Mesenchymal stem cell (in vitro differentiated cells and primary cell): ENCODE data around the gene VN1R4.
A peak's percentile ranks its signal among the peaks of the same experiment; 100 is the strongest.
"Not testable (repeated sequence)": the region's sequence is repeated elsewhere in the genome, so short reads cannot be mapped to it uniquely, and the experiment has no call there.

ENCODE experiments used
- DNase-seq: peaks from one replicate; pipeline ENCODE4 v3.0.0-alpha.2; 2013
- H2AFZ ChIP-seq: one replicate; pipeline ENCODE4 v1.6.1; 2013; ENCODE audit warnings: low read depth, mild to moderate bottlenecking, control low read depth, inconsistent platforms, low read length, moderate library complexity
- H2AK5ac ChIP-seq: 2 replicates; pipeline ENCODE4 v1.6.1; 2013; ENCODE audit warnings: low read length, moderate library complexity, mild to moderate bottlenecking, inconsistent platforms; ENCODE audit not compliant: severe bottlenecking
- H2BK120ac ChIP-seq: one replicate; pipeline ENCODE4 v1.6.1; 2013; ENCODE audit warnings: low read depth, mild to moderate bottlenecking, inconsistent platforms, low read length, moderate library complexity
- H2BK12ac ChIP-seq, 2 experiments: one replicate each; pipeline ENCODE4 v1.6.1; 2013; ENCODE audit warnings: inconsistent platforms in 2 of 2, low read length in 2 of 2, mild to moderate bottlenecking in 2 of 2, moderate library complexity in 2 of 2, control low read depth in 1 of 2
- H2BK15ac ChIP-seq: one replicate; pipeline ENCODE4 v1.6.1; 2013; ENCODE audit warnings: mild to moderate bottlenecking, low read depth, inconsistent platforms; ENCODE audit not compliant: poor library complexity, severe bottlenecking
- H2BK5ac ChIP-seq: 2 replicates; pipeline ENCODE4 v1.6.1; 2013; ENCODE audit warnings: low read depth, mild to moderate bottlenecking, low read length, control low read depth, inconsistent platforms; ENCODE audit not compliant: poor library complexity, severe bottlenecking
- H3K14ac ChIP-seq, 2 experiments: one replicate each; pipeline ENCODE4 v1.6.1; 2013; ENCODE audit warnings: inconsistent platforms in 2 of 2, low read length in 2 of 2, control low read depth in 1 of 2, mild to moderate bottlenecking in 1 of 2, moderate library complexity in 1 of 2
- H3K18ac ChIP-seq, 2 experiments: one replicate each; pipeline ENCODE4 v1.6.1; 2013; ENCODE audit warnings: inconsistent platforms in 2 of 2, low read length in 2 of 2, control low read depth in 1 of 2, low read depth in 1 of 2, mild to moderate bottlenecking in 1 of 2
- H3K23ac ChIP-seq, 2 experiments: one replicate each; pipeline ENCODE4 v1.6.1; 2013; ENCODE audit warnings: inconsistent platforms in 2 of 2, low read length in 2 of 2, mild to moderate bottlenecking in 2 of 2, moderate library complexity in 2 of 2, control low read depth in 1 of 2
- H3K27ac ChIP-seq: 2 replicates; pipeline ENCODE4 v1.5.1; 2013; ENCODE audit warnings: mild to moderate bottlenecking, moderate library complexity, low read length, control low read depth, inconsistent platforms; ENCODE audit not compliant: poor library complexity, severe bottlenecking
- H3K27me3 ChIP-seq, 2 experiments: 2 replicates each; pipeline versions ENCODE4 v1.6.1 to v1.7.0; 2013; ENCODE audit warnings: low read length in 2 of 2, mild to moderate bottlenecking in 2 of 2, moderate library complexity in 2 of 2, control low read depth in 1 of 2, inconsistent platforms in 1 of 2; ENCODE audit not compliant: control insufficient read depth in 1 of 2, insufficient read depth in 1 of 2
- H3K36me3 ChIP-seq, 2 experiments: 2 replicates each; pipeline versions ENCODE4 v1.6.1 to v1.7.0; 2013; ENCODE audit warnings: low read length in 2 of 2, control low read depth in 1 of 2, inconsistent platforms in 1 of 2, low read depth in 1 of 2, mild to moderate bottlenecking in 1 of 2; ENCODE audit not compliant: insufficient read depth in 2 of 2, control insufficient read depth in 1 of 2
- H3K4ac ChIP-seq, 2 experiments: one replicate each; pipeline ENCODE4 v1.6.1; 2013; ENCODE audit warnings: inconsistent platforms in 2 of 2, low read length in 2 of 2, mild to moderate bottlenecking in 2 of 2, moderate library complexity in 2 of 2, control low read depth in 1 of 2, low read depth in 1 of 2
- H3K4me1 ChIP-seq: 2 replicates; pipeline ENCODE4 v1.6.1; 2013; ENCODE audit warnings: low read depth, low read length, control low read depth; ENCODE audit not compliant: control insufficient read depth, insufficient read depth
- H3K4me2 ChIP-seq: 2 replicates; pipeline ENCODE4 v1.6.1; 2013; ENCODE audit warnings: low read length, mild to moderate bottlenecking, inconsistent platforms; ENCODE audit not compliant: poor library complexity, severe bottlenecking
- H3K4me3 ChIP-seq, 2 experiments: 2 replicates each; pipeline versions ENCODE4 v1.5.1 to v1.7.0; 2013; ENCODE audit warnings: low read length in 2 of 2, mild to moderate bottlenecking in 2 of 2, control low read depth in 1 of 2, low read depth in 1 of 2; ENCODE audit not compliant: insufficient read depth in 1 of 2
- H3K79me1 ChIP-seq: replicated peaks from 2 replicates; pipeline ENCODE4 v1.6.1; 2013; ENCODE audit warnings: mild to moderate bottlenecking, control low read depth, low read length, inconsistent platforms; ENCODE audit not compliant: poor library complexity, severe bottlenecking
- H3K9ac ChIP-seq: 2 replicates; pipeline ENCODE4 v1.7.0; 2013; ENCODE audit warnings: mild to moderate bottlenecking, low read length, moderate library complexity
- H3K9me3 ChIP-seq: 2 replicates; pipeline ENCODE4 v1.7.0; 2013; ENCODE audit warnings: mild to moderate bottlenecking, low read length; ENCODE audit not compliant: control insufficient read depth
- H4K8ac ChIP-seq: one replicate; pipeline ENCODE4 v1.6.1; 2013; ENCODE audit warnings: inconsistent platforms, mild to moderate bottlenecking, low read length, moderate library complexity
- H4K91ac ChIP-seq: one replicate; pipeline ENCODE4 v1.6.1; 2013; ENCODE audit warnings: mild to moderate bottlenecking, low read length, inconsistent platforms
- WGBS: methylation state at CpG from one replicate; pipeline ENCODE4 v1.1.7; 2013; ENCODE audit warnings: mixed read lengths; 5-methylcytosine and 5-hydroxymethylcytosine counted together

Gene VN1R4

GRCh38 chr19:53237114-53237777 is 30.3 kb downstream of the VN1R4 start:
- Histone ChIP-seq H4K91ac (no peak overlapping the region), H3K4ac (no peak overlapping the region), H3K4me2 (no peak overlapping the region), H3K14ac (no peak overlapping the region), H3K36me3 (peaks cover 16 to 46% of the 10 kb centered on the region in 2 experiments), H3K23ac (no peak overlapping the region), H3K18ac (no peak overlapping the region), H2AK5ac (no peak overlapping the region), H2BK120ac (no peak overlapping the region), H2AFZ (no peak overlapping the region), H3K4me1 (no peaks in the 10 kb centered on the region), H2BK5ac (no peak overlapping the region), H3K27me3 (no peaks in the 10 kb centered on the region), H2BK15ac (no peak overlapping the region), H3K79me1 (no peaks in the 10 kb centered on the region), H3K9ac (no peak overlapping the region), H3K9me3 (peaks cover 95% of the 10 kb centered on the region), H3K27ac (no peak overlapping the region), H4K8ac (no peak overlapping the region), H2BK12ac (no peak overlapping the region), H3K4me3 (peak overlapping the region in 1 of 2 experiments; percentile 50)
- 92% methylated on average over 3 of the region's 4 CpGs for WGBS
- no peak for DNase-seq

GRCh38 chr19:53224606-53225005 is 42.9 kb downstream of the VN1R4 start:
- no peak overlapping the region for H2AK5ac ChIP-seq
- no peaks in the 10 kb centered on the region for H3K27me3 ChIP-seq
- peaks cover 62% of the 10 kb centered on the region for H3K9me3 ChIP-seq
- no peak overlapping the region for H2BK5ac ChIP-seq
- H3K4me1 ChIP-seq = no peaks in the 10 kb centered on the region
- no peak overlapping the region for H2BK120ac ChIP-seq
- H2BK12ac ChIP-seq = no peak overlapping the region
- no peak overlapping the region for H3K9ac ChIP-seq
- H3K36me3 ChIP-seq = no peaks in the 10 kb centered on the region
- H3K79me1 ChIP-seq = no peaks in the 10 kb centered on the region
- no peak overlapping the region for H3K4me2 ChIP-seq
- H4K91ac ChIP-seq = no peak overlapping the region
- H4K8ac ChIP-seq = no peak overlapping the region
- H3K23ac ChIP-seq = no peak overlapping the region
- H3K4ac ChIP-seq = no peak overlapping the region
- H3K18ac ChIP-seq = no peak overlapping the region
- WGBS = 92% methylated on average over 12 of the region's 20 CpGs
- H3K27ac ChIP-seq = no peak overlapping the region
- no peak overlapping the region for H2BK15ac ChIP-seq
- DNase-seq = no peak
- H3K14ac ChIP-seq = no peak overlapping the region
- H3K4me3 ChIP-seq = no peak overlapping the region
- H2AFZ ChIP-seq = no peak overlapping the region

GRCh38 chr19:53222716-53223115 is 44.8 kb downstream of the VN1R4 start:
- not testable (repeated sequence) for H3K36me3 ChIP-seq, H2BK12ac ChIP-seq, H3K9ac ChIP-seq, H3K4me2 ChIP-seq, H4K8ac ChIP-seq, H3K27me3 ChIP-seq, H3K18ac ChIP-seq, H3K14ac ChIP-seq, H3K23ac ChIP-seq, H3K4me1 ChIP-seq, H3K27ac ChIP-seq, H3K79me1 ChIP-seq, H3K4me3 ChIP-seq, H2BK15ac ChIP-seq, H2BK120ac ChIP-seq, DNase-seq, H2AFZ ChIP-seq, H4K91ac ChIP-seq, H2AK5ac ChIP-seq, H2BK5ac ChIP-seq, H3K4ac ChIP-seq
- 89% methylated on average over 20 of the region's 28 CpGs for WGBS
- peaks cover 63% of the 10 kb centered on the region for H3K9me3 ChIP-seq
